Measurements from ENCODE around the gene DCD.

DNA sequence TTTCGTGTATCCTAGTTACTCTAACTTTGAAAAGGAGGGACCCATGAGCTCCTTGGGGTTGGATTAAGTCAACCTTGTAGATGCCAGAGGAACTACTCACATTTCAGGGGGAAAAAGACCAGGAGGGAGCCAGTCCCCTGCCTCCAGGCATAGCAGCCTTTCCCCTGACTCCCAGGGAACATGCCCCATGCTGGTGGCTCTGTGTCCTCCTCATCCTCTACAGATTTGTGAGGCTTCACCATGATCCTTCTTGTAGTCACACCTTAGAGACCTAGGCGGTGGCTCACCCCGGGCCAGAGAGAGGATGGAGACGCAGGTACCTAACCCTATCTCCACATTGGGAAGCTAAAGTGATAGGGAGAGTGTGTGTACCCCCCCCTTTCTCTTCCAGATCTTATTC lies 43.7 kb downstream of the DCD start:
- TF ChIP-seq POLR2AphosphoS5 (IDR thresholded peaks at IDR 0.05; ENCODE audit: borderline replicate concordance, low read depth, low read length): no peak
- no peak for TF ChIP-seq EZH2 (IDR thresholded peaks at IDR 0.05)
- TF ChIP-seq FOXP2 (optimal IDR thresholded peaks at IDR 0.05; ENCODE audit: control extremely low read depth, extremely low read length, insufficient read depth): no peak
